ENCODE measurements around the gene SPAG17. TPM values are rescaled to one million over a fixed set of nuclear protein-coding genes. Genes with fewer than 3 reads are reported as not detected.

Gene SPAG17
- total and polyA plus RNA-seq, 2 donors (not counting 1 experiment from before 2014, with no cell fraction given), result 0.01 to 0.33 TPM

- Histone ChIP-seq H3K79me2 (ENCODE audit: control insufficient read depth, insufficient read depth, low read length) (no peaks in the 10 kb centered on the region), H4K20me1 (ENCODE audit: control insufficient read depth, extremely low read depth, insufficient read depth, low read length) (no peaks in the 10 kb centered on the region), H3K27ac (ENCODE audit: insufficient read depth, low read length) (no peak overlapping the region), H3K9ac (ENCODE audit: insufficient read depth, low read length) (no peak overlapping the region), H3K27me3 (ENCODE audit: control insufficient read depth, insufficient read depth, low read length) (no peaks in the 10 kb centered on the region), H3K9me3 (ENCODE audit: control insufficient read depth, insufficient read depth, low read depth, low read length) (no peaks in the 10 kb centered on the region), H3K4me2 (ENCODE audit: extremely low read depth, insufficient read depth, low read length) (no peak overlapping the region), H3K4me3 (replicated peaks in 1 of 4; ENCODE audit: control extremely low read depth in 1 of 4, insufficient read depth in 1 of 4, low read depth in 3 of 4, low read length in 4 of 4) (no peak overlapping the region), H3K4me1 (ENCODE audit: control insufficient read depth, extremely low read depth, insufficient read depth, low read length) (no peaks in the 10 kb centered on the region), H2AFZ (ENCODE audit: low read length) (no peak overlapping the region), H3K36me3 (ENCODE audit: control insufficient read depth, insufficient read depth, low read length) (no peaks in the 10 kb centered on the region)
- no peak for DNase-seq (ENCODE audit: low read depth in 2 of 2)
- TF ChIP-seq EZH2 (IDR thresholded peaks at IDR 0.05; ENCODE audit: low read length, missing control alignments), result no peak
- no peak for TF ChIP-seq CTCF (conservative IDR thresholded peaks at IDR 0.05 in 1 of 2, IDR thresholded peaks at IDR 0.05 in 1 of 2; ENCODE audit: low read depth in 1 of 2, low read length in 2 of 2)
These were observed 21.9 kb upstream of the SPAG17 start for GRCh38 chr1:118206966-118207365.

- DNase-seq (ENCODE audit: low read depth in 2 of 2), result no peak
- no peak for TF ChIP-seq CTCF (conservative IDR thresholded peaks at IDR 0.05 in 1 of 2, IDR thresholded peaks at IDR 0.05 in 1 of 2; ENCODE audit: low read depth in 1 of 2, low read length in 2 of 2)
- TF ChIP-seq EZH2 (IDR thresholded peaks at IDR 0.05; ENCODE audit: low read length, missing control alignments), result no peak
- no peaks in the 10 kb centered on the region for H3K79me2 ChIP-seq (ENCODE audit: control insufficient read depth, insufficient read depth, low read length)
- H2AFZ ChIP-seq (ENCODE audit: low read length), result no peak overlapping the region
- no peak overlapping the region for H3K9ac ChIP-seq (ENCODE audit: insufficient read depth, low read length)
- H3K36me3 ChIP-seq (ENCODE audit: control insufficient read depth, insufficient read depth, low read length), result no peaks in the 10 kb centered on the region
- no peak overlapping the region for H3K4me3 ChIP-seq (replicated peaks in 1 of 4; ENCODE audit: control extremely low read depth in 1 of 4, insufficient read depth in 1 of 4, low read depth in 3 of 4, low read length in 4 of 4)
- H4K20me1 ChIP-seq (ENCODE audit: control insufficient read depth, extremely low read depth, insufficient read depth, low read length), result no peaks in the 10 kb centered on the region
- H3K27ac ChIP-seq (ENCODE audit: insufficient read depth, low read length), result no peak overlapping the region
- no peaks in the 10 kb centered on the region for H3K9me3 ChIP-seq (ENCODE audit: control insufficient read depth, insufficient read depth, low read depth, low read length)
- H3K4me1 ChIP-seq (ENCODE audit: control insufficient read depth, extremely low read depth, insufficient read depth, low read length), result no peaks in the 10 kb centered on the region
- no peaks in the 10 kb centered on the region for H3K27me3 ChIP-seq (ENCODE audit: control insufficient read depth, insufficient read depth, low read length)
- no peak overlapping the region for H3K4me2 ChIP-seq (ENCODE audit: extremely low read depth, insufficient read depth, low read length)
These were observed 19.6 kb upstream of the SPAG17 start for GRCh38 chr1:118204648-118205047.

DNA sequence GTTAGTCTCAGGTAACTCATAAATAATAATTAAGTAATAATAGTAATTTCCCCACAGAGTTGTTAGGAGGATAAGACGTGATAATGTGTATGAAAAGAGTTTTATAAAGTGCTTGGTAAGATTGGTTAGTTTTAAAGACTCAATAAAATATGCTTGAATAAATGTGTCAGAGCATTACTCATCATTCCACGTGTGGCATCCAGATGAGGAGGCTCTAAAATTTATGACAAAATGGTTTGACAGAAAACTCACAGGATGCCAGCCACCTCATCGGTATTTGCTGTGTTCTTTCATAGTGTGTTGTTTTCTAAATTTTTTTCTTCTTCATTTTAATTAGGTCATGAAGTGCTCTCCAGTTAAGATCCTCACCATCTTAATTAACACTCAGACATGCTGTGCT, 19.1 kb upstream of the SPAG17 start:
- no peak overlapping the region for H3K4me3 ChIP-seq (replicated peaks in 1 of 4; ENCODE audit: control extremely low read depth in 1 of 4, insufficient read depth in 1 of 4, low read depth in 3 of 4, low read length in 4 of 4)
- no peak overlapping the region for H2AFZ ChIP-seq (ENCODE audit: low read length)
- H3K9ac ChIP-seq (ENCODE audit: insufficient read depth, low read length), result no peak overlapping the region
- H3K27me3 ChIP-seq (ENCODE audit: control insufficient read depth, insufficient read depth, low read length), result no peaks in the 10 kb centered on the region
- H3K4me1 ChIP-seq (ENCODE audit: control insufficient read depth, extremely low read depth, insufficient read depth, low read length), result no peaks in the 10 kb centered on the region
- H4K20me1 ChIP-seq (ENCODE audit: control insufficient read depth, extremely low read depth, insufficient read depth, low read length), result no peaks in the 10 kb centered on the region
- no peaks in the 10 kb centered on the region for H3K79me2 ChIP-seq (ENCODE audit: control insufficient read depth, insufficient read depth, low read length)
- H3K4me2 ChIP-seq (ENCODE audit: extremely low read depth, insufficient read depth, low read length), result no peak overlapping the region
- no peaks in the 10 kb centered on the region for H3K36me3 ChIP-seq (ENCODE audit: control insufficient read depth, insufficient read depth, low read length)
- H3K27ac ChIP-seq (ENCODE audit: insufficient read depth, low read length), result no peak overlapping the region
- DNase-seq (ENCODE audit: low read depth in 2 of 2), result no peak
- H3K9me3 ChIP-seq (ENCODE audit: control insufficient read depth, insufficient read depth, low read depth, low read length), result no peaks in the 10 kb centered on the region
- TF ChIP-seq CTCF (conservative IDR thresholded peaks at IDR 0.05 in 1 of 2, IDR thresholded peaks at IDR 0.05 in 1 of 2; ENCODE audit: low read depth in 1 of 2, low read length in 2 of 2), result no peak
- TF ChIP-seq EZH2 (IDR thresholded peaks at IDR 0.05; ENCODE audit: low read length, missing control alignments), result no peak
